Measurements from ENCODE around the gene HOGA1.

DNA sequence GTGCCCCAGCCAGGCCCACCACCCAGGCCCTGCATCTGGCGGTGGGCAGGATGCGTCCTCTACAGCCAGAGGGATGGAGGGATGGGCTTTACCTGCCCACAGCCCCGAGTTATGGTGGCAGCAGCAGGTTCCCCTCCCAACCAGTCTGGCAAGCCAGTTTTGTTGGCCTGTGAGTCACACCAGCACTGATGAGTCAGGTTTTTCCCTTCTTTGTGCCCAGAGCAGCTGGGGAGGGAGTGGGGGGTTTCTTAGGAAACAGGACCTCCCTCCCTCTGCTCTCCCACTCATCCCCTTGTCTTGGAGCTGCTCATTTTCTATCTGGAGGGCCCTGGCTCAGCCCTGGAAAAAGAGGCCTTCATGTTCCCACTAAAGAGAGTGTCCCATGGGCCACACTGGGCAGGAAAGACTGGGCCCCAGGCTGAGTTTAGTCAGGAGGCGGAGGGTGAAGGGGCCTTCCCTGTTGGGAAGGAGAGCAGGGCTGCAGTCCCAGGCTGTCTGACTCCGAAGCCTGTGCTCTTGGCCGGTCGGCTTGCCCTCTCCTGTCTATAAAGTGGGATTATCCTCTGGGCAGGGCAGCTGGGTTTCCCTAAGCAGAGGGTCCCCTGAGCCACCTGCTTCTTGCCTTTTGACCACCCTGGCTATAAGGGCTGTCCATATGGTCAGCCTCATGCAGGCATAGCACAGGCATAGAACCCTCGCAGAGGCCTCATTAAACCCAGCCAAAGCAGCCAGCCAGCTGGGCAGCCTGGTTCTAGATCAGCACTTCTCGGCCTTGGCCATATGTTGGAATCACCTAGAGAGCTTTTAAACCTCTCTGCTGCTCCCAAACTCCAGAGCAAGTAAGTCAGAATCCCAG is 41.8 kb upstream of the HOGA1 start:
- TF ChIP-seq, protein P1, sequence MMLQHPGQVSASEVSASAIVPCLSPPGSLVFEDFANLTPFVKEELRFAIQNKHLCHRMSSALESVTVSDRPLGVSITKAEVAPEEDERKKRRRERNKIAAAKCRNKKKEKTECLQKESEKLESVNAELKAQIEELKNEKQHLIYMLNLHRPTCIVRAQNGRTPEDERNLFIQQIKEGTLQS (CRISPR knock-in tag; conservative IDR thresholded peaks at IDR 0.05), result no peak
- TF ChIP-seq ZBTB21 (CRISPR knock-in tag; IDR thresholded peaks at IDR 0.05; ENCODE audit: borderline replicate concordance) (no peak), ELF4 (CRISPR knock-in tag; IDR thresholded peaks at IDR 0.05; ENCODE audit: low read depth) (no peak), NR2C2 (CRISPR knock-in tag; IDR thresholded peaks at IDR 0.05) (no peak), ATF1 (CRISPR knock-in tag; IDR thresholded peaks at IDR 0.05) (no peak)
- TF ChIP-seq, protein P2, sequence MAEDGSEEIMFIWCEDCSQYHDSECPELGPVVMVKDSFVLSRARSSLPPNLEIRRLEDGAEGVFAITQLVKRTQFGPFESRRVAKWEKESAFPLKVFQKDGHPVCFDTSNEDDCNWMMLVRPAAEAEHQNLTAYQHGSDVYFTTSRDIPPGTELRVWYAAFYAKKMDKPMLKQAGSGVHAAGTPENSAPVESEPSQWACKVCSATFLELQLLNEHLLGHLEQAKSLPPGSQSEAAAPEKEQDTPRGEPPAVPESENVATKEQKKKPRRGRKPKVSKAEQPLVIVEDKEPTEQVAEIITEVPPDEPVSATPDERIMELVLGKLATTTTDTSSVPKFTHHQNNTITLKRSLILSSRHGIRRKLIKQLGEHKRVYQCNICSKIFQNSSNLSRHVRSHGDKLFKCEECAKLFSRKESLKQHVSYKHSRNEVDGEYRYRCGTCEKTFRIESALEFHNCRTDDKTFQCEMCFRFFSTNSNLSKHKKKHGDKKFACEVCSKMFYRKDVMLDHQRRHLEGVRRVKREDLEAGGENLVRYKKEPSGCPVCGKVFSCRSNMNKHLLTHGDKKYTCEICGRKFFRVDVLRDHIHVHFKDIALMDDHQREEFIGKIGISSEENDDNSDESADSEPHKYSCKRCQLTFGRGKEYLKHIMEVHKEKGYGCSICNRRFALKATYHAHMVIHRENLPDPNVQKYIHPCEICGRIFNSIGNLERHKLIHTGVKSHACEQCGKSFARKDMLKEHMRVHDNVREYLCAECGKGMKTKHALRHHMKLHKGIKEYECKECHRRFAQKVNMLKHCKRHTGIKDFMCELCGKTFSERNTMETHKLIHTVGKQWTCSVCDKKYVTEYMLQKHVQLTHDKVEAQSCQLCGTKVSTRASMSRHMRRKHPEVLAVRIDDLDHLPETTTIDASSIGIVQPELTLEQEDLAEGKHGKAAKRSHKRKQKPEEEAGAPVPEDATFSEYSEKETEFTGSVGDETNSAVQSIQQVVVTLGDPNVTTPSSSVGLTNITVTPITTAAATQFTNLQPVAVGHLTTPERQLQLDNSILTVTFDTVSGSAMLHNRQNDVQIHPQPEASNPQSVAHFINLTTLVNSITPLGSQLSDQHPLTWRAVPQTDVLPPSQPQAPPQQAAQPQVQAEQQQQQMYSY (CRISPR knock-in tag; IDR thresholded peaks at IDR 0.05), result no peak
- TF ChIP-seq, protein P3, sequence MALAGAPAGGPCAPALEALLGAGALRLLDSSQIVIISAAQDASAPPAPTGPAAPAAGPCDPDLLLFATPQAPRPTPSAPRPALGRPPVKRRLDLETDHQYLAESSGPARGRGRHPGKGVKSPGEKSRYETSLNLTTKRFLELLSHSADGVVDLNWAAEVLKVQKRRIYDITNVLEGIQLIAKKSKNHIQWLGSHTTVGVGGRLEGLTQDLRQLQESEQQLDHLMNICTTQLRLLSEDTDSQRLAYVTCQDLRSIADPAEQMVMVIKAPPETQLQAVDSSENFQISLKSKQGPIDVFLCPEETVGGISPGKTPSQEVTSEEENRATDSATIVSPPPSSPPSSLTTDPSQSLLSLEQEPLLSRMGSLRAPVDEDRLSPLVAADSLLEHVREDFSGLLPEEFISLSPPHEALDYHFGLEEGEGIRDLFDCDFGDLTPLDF (CRISPR knock-in tag; IDR thresholded peaks at IDR 0.05), result no peak
- TF ChIP-seq, protein P4, sequence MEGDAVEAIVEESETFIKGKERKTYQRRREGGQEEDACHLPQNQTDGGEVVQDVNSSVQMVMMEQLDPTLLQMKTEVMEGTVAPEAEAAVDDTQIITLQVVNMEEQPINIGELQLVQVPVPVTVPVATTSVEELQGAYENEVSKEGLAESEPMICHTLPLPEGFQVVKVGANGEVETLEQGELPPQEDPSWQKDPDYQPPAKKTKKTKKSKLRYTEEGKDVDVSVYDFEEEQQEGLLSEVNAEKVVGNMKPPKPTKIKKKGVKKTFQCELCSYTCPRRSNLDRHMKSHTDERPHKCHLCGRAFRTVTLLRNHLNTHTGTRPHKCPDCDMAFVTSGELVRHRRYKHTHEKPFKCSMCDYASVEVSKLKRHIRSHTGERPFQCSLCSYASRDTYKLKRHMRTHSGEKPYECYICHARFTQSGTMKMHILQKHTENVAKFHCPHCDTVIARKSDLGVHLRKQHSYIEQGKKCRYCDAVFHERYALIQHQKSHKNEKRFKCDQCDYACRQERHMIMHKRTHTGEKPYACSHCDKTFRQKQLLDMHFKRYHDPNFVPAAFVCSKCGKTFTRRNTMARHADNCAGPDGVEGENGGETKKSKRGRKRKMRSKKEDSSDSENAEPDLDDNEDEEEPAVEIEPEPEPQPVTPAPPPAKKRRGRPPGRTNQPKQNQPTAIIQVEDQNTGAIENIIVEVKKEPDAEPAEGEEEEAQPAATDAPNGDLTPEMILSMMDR (IDR thresholded peaks at IDR 0.05), result no peak
- TF ChIP-seq, protein P5, sequence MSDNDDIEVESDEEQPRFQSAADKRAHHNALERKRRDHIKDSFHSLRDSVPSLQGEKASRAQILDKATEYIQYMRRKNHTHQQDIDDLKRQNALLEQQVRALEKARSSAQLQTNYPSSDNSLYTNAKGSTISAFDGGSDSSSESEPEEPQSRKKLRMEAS (CRISPR knock-in tag; IDR thresholded peaks at IDR 0.05), result no peak
